HEK293T (cell line): ENCODE results near the gene SLC27A1.

Experiments used
- CTCF ChIA-PET: fragments of 350-600 bp; formaldehyde crosslinking; extraction: SDS; loops from one replicate; lab custom pipeline; 2021; ENCODE audit warnings: antibody characterized with exemption, inconsistent platforms; lab: Yijun Ruan, JAX
- POLR2A ChIA-PET: fragments of 350-600 bp; formaldehyde crosslinking; extraction: SDS; loops from one replicate; lab custom pipeline; 2020; ENCODE audit warnings: antibody characterized with exemption, inconsistent platforms; lab: Yijun Ruan, JAX
- DNase-seq: peaks from one replicate; pipeline ENCODE4 v3.0.0; 2012; ENCODE audit warnings: mixed read lengths; ENCODE audit errors: extremely low spot score
- ARNT ChIP-seq: fragments of 450-650 bp; IDR thresholded peaks from 2 replicates; pipeline ENCODE4 v1.6.1; 2017; ENCODE audit warnings: mild to moderate bottlenecking
- BHLHE40 ChIP-seq: fragments of 450-650 bp; IDR thresholded peaks from 2 replicates; pipeline ENCODE4 v1.6.1; 2016; ENCODE audit warnings: mild to moderate bottlenecking, moderate library complexity, borderline replicate concordance
- CTBP1 ChIP-seq: fragments of 450-650 bp; IDR thresholded peaks from 2 replicates; pipeline ENCODE4 v1.6.1; 2016; ENCODE audit warnings: borderline replicate concordance
- ELF4 ChIP-seq: fragments of 450-650 bp; IDR thresholded peaks from 2 replicates; pipeline ENCODE4 v1.6.1; 2017; ENCODE audit warnings: antibody characterized with exemption
- FOXA1 ChIP-seq: fragments of 450-650 bp; IDR thresholded peaks from 2 replicates; pipeline ENCODE4 v1.6.1; 2016; ENCODE audit warnings: mild to moderate bottlenecking
- FOXK2 ChIP-seq: fragments of 450-650 bp; IDR thresholded peaks from 2 replicates; pipeline ENCODE4 v1.6.1; 2016; ENCODE audit warnings: mild to moderate bottlenecking
- FOXM1 ChIP-seq: fragments of 450-650 bp; IDR thresholded peaks from 2 replicates; pipeline ENCODE4 v1.6.1; 2017; ENCODE audit warnings: mild to moderate bottlenecking, borderline replicate concordance
- HDGF ChIP-seq: fragments of 450-650 bp; IDR thresholded peaks from 2 replicates; pipeline ENCODE4 v1.6.1; 2017; ENCODE audit warnings: antibody characterized with exemption, borderline replicate concordance
- L3MBTL2 ChIP-seq: fragments of 450-650 bp; conservative IDR thresholded peaks from 2 replicates; pipeline ENCODE4 v1.6.1; 2016; ENCODE audit warnings: mild to moderate bottlenecking
- LEF1 ChIP-seq: fragments of 450-650 bp; IDR thresholded peaks from 2 replicates; pipeline ENCODE4 v1.6.1; 2017; ENCODE audit warnings: mild to moderate bottlenecking, borderline replicate concordance
- NFRKB ChIP-seq: fragments of 450-650 bp; IDR thresholded peaks from 2 replicates; pipeline ENCODE4 v1.6.1; 2016; ENCODE audit warnings: mild to moderate bottlenecking, moderate library complexity
- PKNOX1 ChIP-seq: fragments of 450-650 bp; IDR thresholded peaks from 2 replicates; pipeline ENCODE4 v1.6.1; 2016
- SP1 ChIP-seq: fragments of 450-650 bp; IDR thresholded peaks from 2 replicates; pipeline ENCODE4 v1.6.1; 2017
- SUZ12 ChIP-seq: fragments of 450-650 bp; IDR thresholded peaks from 2 replicates; pipeline ENCODE4 v1.6.1; 2016; ENCODE audit warnings: mild to moderate bottlenecking
- TARDBP ChIP-seq: fragments of 450-650 bp; IDR thresholded peaks from 2 replicates; pipeline ENCODE4 v1.6.1; 2016
- ZNF384 ChIP-seq: fragments of 450-650 bp; IDR thresholded peaks from 2 replicates; pipeline ENCODE4 v1.6.1; 2016

Gene SLC27A1

GRCh38 chr19:17541184-17541759, 70.9 kb downstream of the SLC27A1 start:
- POLR2A ChIA-PET = no interaction called here
- DNase-seq = no peak
- CTCF ChIA-PET = no interaction called here
- TF ChIP-seq FOXA1 (no peak), FOXM1 (no peak), LEF1 (no peak), SUZ12 (no peak), CTBP1 (no peak), L3MBTL2 (no peak), SP1 (no peak), BHLHE40 (no peak), HDGF (no peak), PKNOX1 (no peak), ELF4 (no peak), FOXK2 (no peak), ZNF384 (no peak), NFRKB (no peak), TARDBP (no peak), ARNT (no peak)

GRCh38 chr19:17542042-17542441, 71.7 kb downstream of the SLC27A1 start:
- ChIA-PET POLR2A (no interaction called here), CTCF (interaction anchor here (0.8 kb wide), 1 partner anchor 64 kb away, joined by 3 read pairs; no protein-coding TSS in a partner anchor)
- no peak for TF ChIP-seq LEF1
- no peak for DNase-seq

GRCh38 chr19:17542793-17543582, 72.7 kb downstream of the SLC27A1 start:
- ChIA-PET CTCF (interaction anchor here (0.7 to 0.8 kb wide), 3 partner anchors 63 to 749 kb away, joined by 3 to 4 read pairs (median 3); no protein-coding TSS in a partner anchor), POLR2A (no interaction called here)
- DNase-seq = no peak
- TF ChIP-seq TARDBP = no peak
- TF ChIP-seq HDGF = no peak

GRCh38 chr19:17543986-17544385, 73.7 kb downstream of the SLC27A1 start:
- ChIA-PET CTCF (interaction anchor here (0.6 to 0.7 kb wide), 3 partner anchors 14 to 748 kb away, joined by 3 to 4 read pairs (median 3); no protein-coding TSS in a partner anchor), POLR2A (no interaction called here)
- DNase-seq = no peak
- no peak for TF ChIP-seq FOXK2
- no peak for TF ChIP-seq ELF4
- no peak for TF ChIP-seq FOXA1
- no peak for TF ChIP-seq SP1
- TF ChIP-seq FOXM1 = no peak
- no peak for TF ChIP-seq SUZ12
- TF ChIP-seq ARNT = no peak
- no peak for TF ChIP-seq PKNOX1
- no peak for TF ChIP-seq NFRKB
- no peak for TF ChIP-seq HDGF
- TF ChIP-seq L3MBTL2 = no peak
- no peak for TF ChIP-seq ZNF384
- TF ChIP-seq LEF1 = no peak
- no peak for TF ChIP-seq CTBP1
- TF ChIP-seq TARDBP = no peak

- ChIA-PET POLR2A (no interaction called here), CTCF (interaction anchor here (0.6 kb wide), 1 partner anchor 14 kb away, joined by 3 read pairs; no protein-coding TSS in a partner anchor)
- no peak for DNase-seq
- TF ChIP-seq NFRKB (no peak), L3MBTL2 (no peak), SUZ12 (no peak), FOXA1 (no peak), ARNT (no peak), SP1 (no peak), FOXM1 (no peak), FOXK2 (no peak), BHLHE40 (no peak), CTBP1 (no peak), TARDBP (no peak)
Observed at GRCh38 chr19:17544418-17544817, 74.1 kb downstream of the SLC27A1 start.

GRCh38 chr19:17548145-17548544, 77.8 kb downstream of the SLC27A1 start:
- ChIA-PET POLR2A (no interaction called here), CTCF (no interaction called here)
- no peak for DNase-seq
- TF ChIP-seq SUZ12 (no peak), SP1 (no peak), BHLHE40 (no peak), PKNOX1 (no peak), ELF4 (no peak), FOXM1 (no peak), FOXK2 (no peak), ZNF384 (no peak), FOXA1 (no peak), L3MBTL2 (no peak), HDGF (no peak)
